Motor neuron (in vitro differentiated cells): ENCODE data around the gene SHPK. TPM values are rescaled to one million over a fixed set of nuclear protein-coding genes. Genes with fewer than 3 reads are reported as not detected.
"Not testable (repeated sequence)": the region's sequence is repeated elsewhere in the genome, so short reads cannot be mapped to it uniquely, and the experiment has no call there.

Experiments used
- ATAC-seq, 8 experiments: fragments of 200-7000 bp; cut with Tn5 transposase; replicated peaks in 6 of 8; 2 replicates each; pipeline ENCODE4 v1.8.0; 2021; ENCODE audit warnings: mild to moderate bottlenecking in 8 of 8, moderate library complexity in 8 of 8
- H3K27ac ChIP-seq, 2 donors: fragments of 250-450 bp; sonication (Bioruptor Pico); 2 replicates each; pipeline ENCODE4 v1.9.0; 2021; ENCODE audit warnings: antibody characterized with exemption in 2 of 2, mild to moderate bottlenecking in 2 of 2, moderate library complexity in 1 of 2
- H3K4me1 ChIP-seq, 2 donors: fragments of 250-450 bp; sonication (Bioruptor Pico); replicated peaks in 1 of 2; 2 replicates each; pipeline ENCODE4 v1.6.1; 2021; ENCODE audit warnings: antibody characterized with exemption in 2 of 2, mild to moderate bottlenecking in 2 of 2, moderate library complexity in 1 of 2
- H3K4me3 ChIP-seq, 5 donors: fragments of 250-450 bp; sonication (Bioruptor Pico); 2 replicates each; pipeline ENCODE4 v1.9.0; 2021; ENCODE audit warnings: antibody characterized with exemption in 5 of 5, mild to moderate bottlenecking in 5 of 5, moderate library complexity in 4 of 5
- WGBS, 10 experiments: fragments of 450-650 bp; shearing (Covaris generic); methylation state at CpG; one replicate each; pipeline ENCODE4 v1.0.0; 2022; 5-methylcytosine and 5-hydroxymethylcytosine counted together
- in situ Hi-C, 9 experiments: fragments of 400-800 bp; cut with MboI; loops; one replicate each; pipeline ENCODE4 v1.15.0; 2021; ENCODE audit warnings: low sequenced_read_pairs in 9 of 9, low pct_unique_long_range_greater_than_20kb in 2 of 9; ENCODE audit not compliant: unreplicated experiment in 9 of 9
- total RNA-seq, 8 experiments: library from RNA; unstranded; fragments of 300-600 nt; gene quantifications; 2 replicates each; pipeline versions ENCODE4 v1.2.3 to v1.2.4, GENCODE V29; 2022

The SHPK gene
- total RNA-seq, 8 experiments from 2014 or later = 6.1 to 14.4 (median 7.0) TPM

DNA sequence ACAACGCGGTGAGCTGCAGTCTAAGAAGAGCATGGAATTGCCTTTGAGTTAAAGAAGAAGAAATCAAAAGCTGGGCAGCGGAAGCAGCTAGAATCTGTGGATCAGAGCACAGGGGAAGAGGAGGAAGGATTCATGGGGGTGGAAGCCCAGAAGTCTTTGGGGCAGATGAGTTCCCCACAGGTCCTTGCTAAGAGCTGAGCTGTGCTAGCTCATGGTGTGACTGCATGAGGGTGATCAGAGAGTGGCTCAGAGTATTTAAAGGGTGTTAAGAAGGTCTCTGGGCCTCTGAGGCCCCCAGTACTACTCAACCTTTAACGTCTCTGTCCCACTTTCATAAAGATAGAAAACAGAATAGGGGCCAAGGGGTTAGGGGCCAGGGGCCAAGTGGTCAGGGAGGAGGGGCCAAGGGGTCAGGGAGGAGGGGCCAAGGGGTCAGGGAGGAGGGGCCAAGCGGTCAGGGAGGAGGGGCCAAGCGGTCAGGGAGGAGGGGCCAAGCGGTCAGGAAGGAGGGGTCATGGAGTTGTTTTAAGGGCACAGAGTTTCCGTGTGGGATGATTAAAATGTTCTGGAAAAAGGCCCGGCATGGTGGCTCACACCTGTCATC, 66.4 kb downstream of the SHPK start:
- in situ Hi-C loops = loop anchor here in 2 of 9 experiments (25.0 kb wide), 2 partner anchors 93 to 107 kb away; partner anchors contain the start of genes EMC6 (in 1 of the 2), SPATA22 (in 1 of the 2) and TAX1BP3 (in 1 of the 2)
- WGBS, 10 experiments = 80 to 100% (median 90%) methylated on average over 1 to 3 of the region's 9 CpGs; no CpG with 5 or more reads in 5 of the 10 experiments
- no peak for ATAC-seq
- Histone ChIP-seq H3K4me1 (no peaks in the 10 kb centered on the region), H3K27ac (no peak overlapping the region), H3K4me3 (no peak overlapping the region)

DNA sequence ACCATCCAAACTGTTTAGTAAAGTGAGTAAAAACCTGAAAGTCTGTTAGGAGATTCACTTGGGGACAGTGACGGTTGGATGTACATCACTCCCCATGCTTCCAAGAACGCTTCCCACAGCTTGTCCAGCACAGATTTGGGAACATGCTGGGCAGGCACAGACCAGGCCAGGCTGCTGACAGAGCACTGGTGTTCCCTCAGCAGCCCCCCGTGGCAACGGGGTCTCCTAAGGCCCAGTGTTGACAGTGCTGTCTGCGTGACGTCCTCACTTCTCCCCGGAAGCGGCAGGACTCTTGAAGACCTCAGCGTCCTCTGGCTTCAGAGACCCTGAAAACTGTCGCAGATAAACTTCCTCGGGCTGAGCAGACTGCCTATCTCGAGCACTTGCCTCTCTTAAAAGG, 69.5 kb downstream of the SHPK start:
- in situ Hi-C loops = loop anchor here in 2 of 9 experiments (25.0 kb wide), 2 partner anchors 96 to 104 kb away; partner anchors contain the start of genes EMC6 (in 1 of the 2), SPATA22 (in 1 of the 2) and TAX1BP3 (in 1 of the 2)
- 84 to 94% (median 88%) methylated on average over 3 to 11 of the region's 12 CpGs; no CpG with 5 or more reads in 5 of the 10 experiments for WGBS, 10 experiments
- Histone ChIP-seq H3K4me3 (no peak overlapping the region), H3K27ac (no peak overlapping the region), H3K4me1 (no peaks in the 10 kb centered on the region)
- no peak for ATAC-seq

DNA sequence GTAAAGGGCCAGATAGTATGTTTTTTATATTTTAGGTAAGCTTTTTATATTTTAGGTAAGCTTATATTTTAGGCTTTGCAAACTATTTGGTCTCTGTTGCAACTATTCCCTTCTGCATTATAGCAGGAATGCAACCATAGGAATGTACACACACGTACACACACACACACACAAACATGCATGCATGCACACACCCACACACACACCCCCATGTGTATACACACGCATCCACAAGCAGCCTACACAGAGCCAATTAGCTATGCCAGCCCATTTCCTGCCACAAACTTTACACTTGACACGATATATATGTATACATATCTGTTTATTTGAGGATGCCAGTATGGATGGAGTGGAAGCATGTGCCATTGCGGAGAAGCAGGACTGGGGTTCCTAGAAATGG, 70.9 kb downstream of the SHPK start:
- WGBS, 10 experiments = 57 to 100% (median 80%) methylated on average over 1 to 4 of the region's 4 CpGs; no CpG with 5 or more reads in 3 of the 10 experiments
- in situ Hi-C loops = loop anchor here in 2 of 9 experiments (25.0 kb wide), 2 partner anchors 97 to 103 kb away; partner anchors contain the start of genes EMC6 (in 1 of the 2), SPATA22 (in 1 of the 2) and TAX1BP3 (in 1 of the 2)
- Histone ChIP-seq H3K4me3 (no peak overlapping the region), H3K27ac (no peak overlapping the region), H3K4me1 (no peaks in the 10 kb centered on the region)
- ATAC-seq = no peak

DNA sequence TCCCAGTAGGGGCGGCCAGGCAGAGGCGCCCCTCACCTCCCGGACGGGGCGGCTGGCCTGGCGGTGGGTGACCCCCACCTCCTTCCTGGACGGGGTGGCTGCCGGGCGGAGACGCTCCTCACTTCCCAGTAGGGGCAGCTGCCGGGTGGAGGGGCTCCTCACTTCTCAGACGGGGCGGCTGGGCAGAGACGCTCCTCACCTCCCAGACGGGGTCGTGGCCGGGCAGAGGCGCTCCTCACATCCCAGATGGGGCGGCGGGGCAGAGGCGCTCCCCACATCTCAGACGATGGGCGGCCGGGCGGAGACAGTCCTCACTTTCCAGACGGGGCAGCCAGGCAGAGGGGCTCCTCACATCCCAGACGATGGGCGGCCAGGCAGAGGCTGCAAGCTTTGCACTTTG, 71.8 kb downstream of the SHPK start:
- in situ Hi-C loops = loop anchor here in 2 of 9 experiments (25.0 kb wide), 2 partner anchors 98 to 102 kb away; partner anchors contain the start of genes EMC6 (in 1 of the 2), SPATA22 (in 1 of the 2) and TAX1BP3 (in 1 of the 2)
- H3K4me1 ChIP-seq, ATAC-seq, H3K4me3 ChIP-seq, H3K27ac ChIP-seq: not testable (repeated sequence)
- WGBS, 10 experiments = no CpG with 5 or more reads among the region's 28 CpGs

DNA sequence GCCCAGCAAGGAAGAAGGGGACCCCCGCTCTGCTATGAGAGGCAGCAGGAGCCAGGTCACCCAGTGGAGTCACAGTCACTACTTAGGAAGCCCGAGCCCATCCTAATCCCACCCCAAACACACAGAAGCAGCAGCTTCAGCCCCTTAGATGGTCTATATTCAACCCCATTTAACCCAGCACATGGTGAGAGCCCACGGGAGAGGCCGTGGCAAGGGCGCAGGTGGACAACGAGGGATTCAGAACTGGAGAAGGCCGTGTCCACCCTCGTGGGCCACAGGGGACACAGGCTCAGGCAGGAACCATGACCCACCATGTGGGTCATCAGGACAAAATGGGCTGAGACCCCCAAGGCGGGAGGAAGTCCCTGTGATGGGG, 76.8 kb downstream of the SHPK start:
- Histone ChIP-seq H3K27ac (no peak overlapping the region), H3K4me3 (no peak overlapping the region), H3K4me1 (peaks cover 0 to 5% of the 10 kb centered on the region in 2 donors)
- no peak for ATAC-seq
- 73 to 88% (median 82%) methylated on average over 3 to 5 of the region's 9 CpGs; no CpG with 5 or more reads in 6 of the 10 experiments for WGBS, 10 experiments
- in situ Hi-C loops = loop anchor here in 2 of 9 experiments (25.0 kb wide), 2 partner anchors 97 to 103 kb away; partner anchors contain the start of genes EMC6 (in 1 of the 2), SPATA22 (in 1 of the 2) and TAX1BP3 (in 1 of the 2)

DNA sequence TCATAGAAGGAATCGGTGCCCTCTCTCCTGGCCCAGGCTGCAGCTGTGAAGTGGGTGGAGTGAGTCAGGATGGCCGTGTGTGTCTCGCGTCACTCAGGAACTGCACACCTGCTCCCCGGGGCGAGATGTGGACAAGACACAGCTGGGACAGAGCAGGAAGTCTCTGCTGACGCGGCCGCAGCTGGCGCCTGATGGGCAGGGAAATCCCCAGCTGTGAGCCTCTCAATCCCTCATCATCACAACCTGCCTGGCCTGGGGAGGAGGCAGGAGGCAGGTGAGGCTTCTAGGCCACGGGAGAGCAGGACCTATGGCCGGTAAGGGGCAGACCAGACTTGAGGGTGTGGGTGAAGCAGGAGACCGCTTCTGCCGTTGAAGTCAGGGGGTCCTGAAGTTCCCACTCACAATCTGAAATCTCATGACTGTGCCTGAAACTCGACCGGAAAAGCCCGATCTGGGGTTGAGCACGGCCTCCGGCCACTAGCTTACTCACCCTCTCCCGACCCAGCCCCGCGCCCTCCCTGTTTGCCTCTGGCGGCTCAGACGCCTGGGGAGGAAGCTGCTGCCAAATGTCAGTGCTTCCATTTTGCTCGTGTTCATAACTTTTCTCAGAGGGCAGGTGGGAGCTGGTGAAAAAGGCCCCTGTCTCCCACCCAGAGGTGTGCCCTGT, 77.3 kb downstream of the SHPK start:
- peaks cover 0 to 5% of the 10 kb centered on the region in 2 donors for H3K4me1 ChIP-seq
- H3K4me3 ChIP-seq = no peak overlapping the region
- peak in 6 of 8 experiments; percentile 24 to 58 (median 38) for ATAC-seq
- no peak overlapping the region for H3K27ac ChIP-seq
- in situ Hi-C loops = loop anchor here in 2 of 9 experiments (25.0 kb wide), 2 partner anchors 96 to 104 kb away; partner anchors contain the start of genes EMC6 (in 1 of the 2), SPATA22 (in 1 of the 2) and TAX1BP3 (in 1 of the 2)
- WGBS, 10 experiments = 37 to 96% (median 85%) methylated on average over 3 to 10 of the region's 25 CpGs; no CpG with 5 or more reads in 5 of the 10 experiments

Other genes with a start within 250 kb of the SHPK start
- 1 to 10 TPM in 1 of 8 experiments, under 1 TPM in 2, not detected in 5; 0.46 to 1.1 (median 0.62) TPM for gene OR3A2, start 249.9 kb downstream of the SHPK start, total RNA-seq
- under 1 TPM in 3 of 8 experiments, not detected in 5; 0.25 to 0.33 (median 0.27) TPM for gene OR1E1, start 237.8 kb downstream of the SHPK start, total RNA-seq
- under 1 TPM in 5 of 8 experiments, not detected in 3; 0.10 to 0.47 (median 0.14) TPM for gene OR3A3, start 224.9 kb downstream of the SHPK start, total RNA-seq
- 1 to 10 TPM in 1 of 8 experiments, not detected in 7; 1.2 TPM for gene OR1E2, start 202.4 kb downstream of the SHPK start, total RNA-seq
- 1 to 10 TPM in 1 of 8 experiments, under 1 TPM in 3, not detected in 4; 0.19 to 1.7 (median 0.72) TPM for gene SPATA22, start 164.4 kb downstream of the SHPK start, total RNA-seq
- gene ASPA, start 160.3 kb downstream of the SHPK start, total RNA-seq = 10 to 100 TPM in 2 of 8 experiments, under 1 TPM in 4, not detected in 2; 0.05 to 35.9 (median 0.46) TPM
- 1 to 10 TPM in 5 of 8 experiments, under 1 TPM in 3; 0.11 to 3.2 (median 1.2) TPM for gene TRPV3, start 78.4 kb downstream of the SHPK start, total RNA-seq
- 1 to 10 TPM; 2.2 to 6.3 (median 2.8) TPM for gene TRPV1, start 26.8 kb downstream of the SHPK start, total RNA-seq
- gene CTNS, start 510 bp upstream of the SHPK start, total RNA-seq = 10 to 100 TPM in 5 of 8 experiments, 1 to 10 TPM in 3; 3.0 to 16.6 (median 10.9) TPM
- 100 to 1,000 TPM in 2 of 8 experiments, 10 to 100 TPM in 6; 19.2 to 314 (median 43.5) TPM for gene TAX1BP3, start 32.3 kb upstream of the SHPK start, total RNA-seq
- gene EMC6, start 32.6 kb upstream of the SHPK start, total RNA-seq = 10 to 100 TPM; 21.1 to 60.8 (median 38.2) TPM
- gene P2RX5, start 59.9 kb upstream of the SHPK start, total RNA-seq = 10 to 100 TPM in 2 of 8 experiments, 1 to 10 TPM in 4, under 1 TPM in 2; 0.88 to 20.9 (median 1.3) TPM
- gene HASPIN, start 87.7 kb upstream of the SHPK start, total RNA-seq = 1 to 10 TPM in 4 of 8 experiments, under 1 TPM in 4; 0.43 to 8.5 (median 1.2) TPM
- 10 to 100 TPM; 14.0 to 47.6 (median 22.3) TPM for gene ITGAE, start 164.9 kb upstream of the SHPK start, total RNA-seq
- 10 to 100 TPM; 17.7 to 57.9 (median 33.7) TPM for gene NCBP3, start 210.0 kb upstream of the SHPK start, total RNA-seq